Activated T-helper 17 cell treated with anti-CD3 and anti-CD28 coated beads, Interleukin-2, amount 50 U/mL, for 72 hours (primary cell): Measurements from ENCODE around the gene P2RY8. TPM values are rescaled to one million over a fixed set of nuclear protein-coding genes. Genes with fewer than 3 reads are reported as not detected.
A peak's percentile ranks its signal among the peaks of the same experiment; 100 is the strongest.
"Not testable (repeated sequence)": the region's sequence is repeated elsewhere in the genome, so short reads cannot be mapped to it uniquely, and the experiment has no call there.

Source experiments
- ATAC-seq: fragments of 150-1000 bp; cut with Tn5 transposase; replicated peaks from 2 replicates; pipeline ENCODE4 v1.10.0; 2021; ENCODE audit warnings: mild to moderate bottlenecking, moderate library complexity
- H3K27ac Mint-ChIP-seq: one replicate; pipeline ENCODE4 v1.8.0; 2022; ENCODE audit warnings: mixed read lengths
- H3K27me3 Mint-ChIP-seq: one replicate; pipeline ENCODE4 v1.8.0; 2022; ENCODE audit warnings: mixed read lengths
- H3K36me3 Mint-ChIP-seq: one replicate; pipeline ENCODE4 v1.8.0; 2022; ENCODE audit warnings: low read depth, mild to moderate bottlenecking, mixed read lengths
- H3K4me1 Mint-ChIP-seq: one replicate; pipeline ENCODE4 v1.8.0; 2022; ENCODE audit warnings: mixed read lengths
- H3K4me3 Mint-ChIP-seq: one replicate; pipeline ENCODE4 v1.8.0; 2022; ENCODE audit warnings: mild to moderate bottlenecking, mixed read lengths
- H3K9me3 Mint-ChIP-seq: one replicate; pipeline ENCODE4 v1.8.0; 2022; ENCODE audit warnings: mixed read lengths
- total RNA-seq, 2 donors: library from RNA; stranded (reverse); gene quantifications; one replicate each; pipeline ENCODE4 v1.2.3, GENCODE V29; 2022

P2RY8 gene
- total RNA-seq, 2 donors from 2014 or later = 89.0 to 105 TPM

GRCh38 chrX:1427756-1428155 is 109.2 kb downstream of the P2RY8 start:
- Mint-ChIP-seq H3K4me1 (peaks cover 12% of the 10 kb centered on the region), H3K4me3 (no peak overlapping the region), H3K36me3 (peaks cover 59% of the 10 kb centered on the region), H3K27me3 (no peaks in the 10 kb centered on the region), H3K27ac (no peak overlapping the region), H3K9me3 (peaks cover 5% of the 10 kb centered on the region)
- no peak for ATAC-seq

DNA sequence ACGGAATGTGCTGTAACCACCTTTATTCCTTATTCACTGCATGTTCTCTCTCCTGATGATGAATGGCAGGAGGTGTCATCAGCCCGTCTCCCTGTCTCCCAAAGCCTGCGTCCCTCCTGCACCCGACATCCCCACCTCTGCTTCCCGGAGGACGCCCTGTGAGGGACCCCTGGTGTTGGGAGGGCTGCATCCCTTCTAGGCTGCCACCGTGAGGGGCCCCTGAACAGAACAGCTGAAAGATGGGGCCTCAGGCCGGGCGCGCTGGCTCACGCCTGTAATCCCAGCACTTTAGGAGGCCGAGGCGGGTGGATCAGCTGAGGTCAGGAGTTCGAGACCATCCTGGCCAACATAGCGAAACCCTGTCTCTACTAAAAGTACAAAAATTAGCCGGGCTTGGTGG is 110.7 kb downstream of the P2RY8 start:
- peaks cover 12% of the 10 kb centered on the region for H3K4me1 Mint-ChIP-seq
- ATAC-seq, H3K9me3 Mint-ChIP-seq, H3K27me3 Mint-ChIP-seq, H3K27ac Mint-ChIP-seq, H3K4me3 Mint-ChIP-seq: not testable (repeated sequence)
- H3K36me3 Mint-ChIP-seq = peaks cover 70% of the 10 kb centered on the region

DNA sequence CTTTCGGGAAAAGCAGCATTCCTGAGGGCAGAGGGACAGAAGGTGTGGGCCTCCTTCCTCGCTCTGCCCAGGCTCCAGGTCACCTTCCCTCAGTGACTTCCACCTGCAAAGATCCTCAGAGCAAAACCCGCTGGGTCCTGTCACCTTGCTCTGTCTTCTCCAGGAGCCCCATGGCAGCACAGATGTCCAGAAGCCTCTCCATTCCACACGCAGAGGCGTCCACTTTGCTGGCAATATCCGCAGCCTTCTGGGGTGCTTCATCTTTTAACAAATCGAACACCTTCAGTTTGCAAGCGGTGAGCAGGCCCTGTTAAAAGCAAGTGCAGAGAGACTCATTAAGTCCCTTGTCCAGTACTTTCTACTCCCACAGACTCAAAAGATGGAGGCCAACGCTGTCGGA is 111.6 kb downstream of the P2RY8 start:
- Mint-ChIP-seq H3K9me3 (peaks cover 5% of the 10 kb centered on the region), H3K27ac (no peak overlapping the region), H3K36me3 (peaks cover 77% of the 10 kb centered on the region), H3K4me1 (peaks cover 12% of the 10 kb centered on the region), H3K4me3 (no peak overlapping the region), H3K27me3 (no peaks in the 10 kb centered on the region)
- ATAC-seq = no peak

- peaks cover 18% of the 10 kb centered on the region for H3K4me1 Mint-ChIP-seq
- peaks cover 80% of the 10 kb centered on the region for H3K36me3 Mint-ChIP-seq
- ATAC-seq = no peak
- no peaks in the 10 kb centered on the region for H3K27me3 Mint-ChIP-seq
- H3K4me3 Mint-ChIP-seq = no peak overlapping the region
- H3K9me3 Mint-ChIP-seq = peaks cover 5% of the 10 kb centered on the region
- H3K27ac Mint-ChIP-seq = no peak overlapping the region
Measured at GRCh38 chrX:1424147-1424851, 112.7 kb downstream of the P2RY8 start.

DNA sequence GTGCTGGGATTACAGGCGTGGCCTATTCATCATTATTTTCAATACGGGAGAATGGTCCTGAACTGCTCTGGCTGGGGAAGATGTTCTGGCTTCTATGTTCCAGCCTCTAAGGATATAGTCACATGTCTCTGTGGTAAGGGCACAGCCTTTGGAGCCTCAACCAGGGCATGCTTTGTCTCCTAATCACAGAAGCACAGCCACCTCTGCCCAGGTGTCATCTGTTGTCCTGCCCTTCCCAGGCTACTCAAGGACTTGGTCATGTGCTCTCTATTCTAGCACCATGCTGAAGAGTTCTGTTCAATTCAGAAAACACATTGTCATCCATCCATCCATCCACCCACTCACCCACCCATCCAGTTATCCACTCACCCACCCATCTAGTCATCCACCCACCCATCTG is 113.8 kb downstream of the P2RY8 start:
- peaks cover 80% of the 10 kb centered on the region for H3K36me3 Mint-ChIP-seq
- H3K27me3 Mint-ChIP-seq = no peaks in the 10 kb centered on the region
- H3K4me1 Mint-ChIP-seq = peaks cover 18% of the 10 kb centered on the region
- no peak overlapping the region for H3K4me3 Mint-ChIP-seq
- H3K27ac Mint-ChIP-seq = no peak overlapping the region
- no peak for ATAC-seq
- H3K9me3 Mint-ChIP-seq = peaks cover 5% of the 10 kb centered on the region

- Mint-ChIP-seq H3K36me3 (peaks cover 76% of the 10 kb centered on the region), H3K9me3 (peaks cover 5% of the 10 kb centered on the region), H3K27ac (no peak overlapping the region), H3K4me3 (no peak overlapping the region), H3K27me3 (no peaks in the 10 kb centered on the region), H3K4me1 (peaks cover 18% of the 10 kb centered on the region)
- no peak for ATAC-seq
Measured at GRCh38 chrX:1422135-1422465, 114.9 kb downstream of the P2RY8 start.

GRCh38 chrX:1421433-1422134 is 115.4 kb downstream of the P2RY8 start:
- Mint-ChIP-seq H3K9me3 (peaks cover 5% of the 10 kb centered on the region), H3K27me3 (no peaks in the 10 kb centered on the region), H3K36me3 (peaks cover 71% of the 10 kb centered on the region), H3K4me3 (no peak overlapping the region), H3K4me1 (peaks cover 18% of the 10 kb centered on the region), H3K27ac (no peak overlapping the region)
- ATAC-seq = no peak

- no peaks in the 10 kb centered on the region for H3K27me3 Mint-ChIP-seq
- H3K9me3 Mint-ChIP-seq = peaks cover 5% of the 10 kb centered on the region
- H3K4me3 Mint-ChIP-seq = no peak overlapping the region
- H3K4me1 Mint-ChIP-seq = peaks cover 18% of the 10 kb centered on the region
- H3K36me3 Mint-ChIP-seq = peaks cover 60% of the 10 kb centered on the region
- ATAC-seq = no peak
- H3K27ac Mint-ChIP-seq = peak overlapping the region; percentile 15
Measured at GRCh38 chrX:1420371-1420770, 116.6 kb downstream of the P2RY8 start.

- H3K4me1 Mint-ChIP-seq = peaks cover 13% of the 10 kb centered on the region
- H3K4me3 Mint-ChIP-seq = no peak overlapping the region
- H3K27me3 Mint-ChIP-seq = no peaks in the 10 kb centered on the region
- ATAC-seq = no peak
- peaks cover 54% of the 10 kb centered on the region for H3K36me3 Mint-ChIP-seq
- peak overlapping the region; percentile 15 for H3K27ac Mint-ChIP-seq
- H3K9me3 Mint-ChIP-seq = peaks cover under 1% of the 10 kb centered on the region
Measured at GRCh38 chrX:1419545-1420355, 117.2 kb downstream of the P2RY8 start.

- no peaks in the 10 kb centered on the region for H3K27me3 Mint-ChIP-seq
- no peaks in the 10 kb centered on the region for H3K9me3 Mint-ChIP-seq
- H3K36me3 Mint-ChIP-seq = peaks cover 52% of the 10 kb centered on the region
- no peak overlapping the region for H3K4me3 Mint-ChIP-seq
- H3K27ac Mint-ChIP-seq = no peak overlapping the region
- ATAC-seq = no peak
- peaks cover 12% of the 10 kb centered on the region for H3K4me1 Mint-ChIP-seq
Measured at GRCh38 chrX:1418901-1419544, 118.0 kb downstream of the P2RY8 start.

DNA sequence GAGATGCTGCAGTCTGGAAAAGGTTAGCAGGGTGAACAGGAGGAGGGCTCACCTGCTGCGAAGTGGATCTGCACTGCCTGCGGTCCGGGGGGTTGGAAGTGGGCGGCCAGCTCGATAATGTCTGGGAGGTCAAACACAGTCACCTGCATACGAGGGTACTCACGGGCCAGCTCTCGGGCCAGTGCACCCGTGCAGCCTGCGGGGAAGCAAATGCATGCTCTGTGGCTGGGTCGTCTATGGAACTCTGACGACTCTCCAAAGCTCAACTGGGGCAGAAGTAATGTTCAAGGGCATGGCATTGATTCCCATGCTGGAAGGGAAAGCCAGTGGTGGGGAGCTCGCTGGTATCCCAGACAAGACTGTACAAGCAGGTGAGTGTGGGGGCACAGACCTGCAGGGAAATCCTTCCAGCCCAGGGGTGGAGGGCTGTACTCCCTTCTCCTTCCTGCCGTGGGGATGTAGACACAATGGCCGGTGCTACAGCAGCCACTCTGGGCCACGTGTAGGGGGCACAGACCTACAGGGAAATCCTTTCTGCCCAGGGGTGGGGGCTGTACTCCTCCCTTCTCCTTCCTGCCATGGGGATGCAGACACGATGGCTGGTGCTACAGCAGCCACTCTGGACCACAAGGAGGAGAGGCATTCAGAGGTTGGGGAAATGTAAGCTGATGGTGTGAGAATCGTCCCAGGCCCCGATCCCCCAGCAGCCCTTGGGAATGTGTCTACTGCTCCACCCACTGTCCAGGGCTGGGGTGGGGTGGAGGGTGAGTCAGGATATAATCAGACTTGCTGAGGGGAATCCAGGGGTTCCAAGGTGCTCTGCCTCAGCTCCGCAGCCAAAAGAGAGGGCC is 118.8 kb downstream of the P2RY8 start:
- H3K9me3 Mint-ChIP-seq = no peaks in the 10 kb centered on the region
- no peak for ATAC-seq
- H3K36me3 Mint-ChIP-seq = peaks cover 52% of the 10 kb centered on the region
- H3K27ac Mint-ChIP-seq = no peak overlapping the region
- H3K27me3 Mint-ChIP-seq = no peaks in the 10 kb centered on the region
- H3K4me1 Mint-ChIP-seq = peaks cover 6% of the 10 kb centered on the region
- no peak overlapping the region for H3K4me3 Mint-ChIP-seq

- ATAC-seq = no peak
- H3K27me3 Mint-ChIP-seq = no peaks in the 10 kb centered on the region
- H3K4me3 Mint-ChIP-seq = no peak overlapping the region
- no peak overlapping the region for H3K27ac Mint-ChIP-seq
- peaks cover 6% of the 10 kb centered on the region for H3K4me1 Mint-ChIP-seq
- peaks cover 52% of the 10 kb centered on the region for H3K36me3 Mint-ChIP-seq
- no peaks in the 10 kb centered on the region for H3K9me3 Mint-ChIP-seq
Measured at GRCh38 chrX:1416965-1417760, 119.8 kb downstream of the P2RY8 start.

- H3K4me3 Mint-ChIP-seq = no peak overlapping the region
- no peak for ATAC-seq
- no peak overlapping the region for H3K27ac Mint-ChIP-seq
- H3K27me3 Mint-ChIP-seq = no peaks in the 10 kb centered on the region
- peaks cover 6% of the 10 kb centered on the region for H3K4me1 Mint-ChIP-seq
- peaks cover 52% of the 10 kb centered on the region for H3K36me3 Mint-ChIP-seq
- no peaks in the 10 kb centered on the region for H3K9me3 Mint-ChIP-seq
Measured at GRCh38 chrX:1416327-1416784, 120.6 kb downstream of the P2RY8 start.
